Thymus (tissue), 11 donors: ENCODE measurements around the gene RHD. TPM values are rescaled to one million over a fixed set of nuclear protein-coding genes. Genes with fewer than 3 reads are reported as not detected.

Source experiments
- DNase-seq, 9 donors: peaks; one replicate each; pipeline ENCODE4 v3.0.0-alpha.2; 2013; ENCODE audit warnings: low spot score in 9 of 9, low read depth in 6 of 9, missing footprints in 1 of 9
- H3K27ac ChIP-seq, 2 donors: one replicate each; pipeline ENCODE4 v1.5.1; 2013; ENCODE audit warnings: control low read depth in 1 of 2, low read depth in 1 of 2, low read length in 1 of 2, mild to moderate bottlenecking in 1 of 2, moderate library complexity in 1 of 2
- H3K27me3 ChIP-seq, 2 donors: one replicate each; pipeline ENCODE4 v1.5.1; 2013; ENCODE audit warnings: low read length in 1 of 2; ENCODE audit not compliant: control insufficient read depth in 2 of 2, insufficient read depth in 1 of 2
- H3K36me3 ChIP-seq, 2 donors: one replicate each; pipeline ENCODE4 v1.5.1; 2013; ENCODE audit warnings: low read length in 1 of 2, mild to moderate bottlenecking in 1 of 2, moderate library complexity in 1 of 2; ENCODE audit not compliant: control insufficient read depth in 2 of 2, insufficient read depth in 2 of 2
- H3K4me1 ChIP-seq, 2 donors: one replicate each; pipeline ENCODE4 v1.5.1; 2013; ENCODE audit warnings: low read length in 2 of 2; ENCODE audit not compliant: control insufficient read depth in 2 of 2, insufficient read depth in 2 of 2
- H3K4me3 ChIP-seq, 2 donors: one replicate each; pipeline ENCODE4 v1.5.1; 2013; ENCODE audit warnings: low read length in 2 of 2, control low read depth in 1 of 2, mild to moderate bottlenecking in 1 of 2
- H3K9me3 ChIP-seq, 2 donors: one replicate each; pipeline ENCODE4 v1.5.1; 2013; ENCODE audit warnings: low read length in 1 of 2, mild to moderate bottlenecking in 1 of 2; ENCODE audit not compliant: control insufficient read depth in 2 of 2, insufficient read depth in 1 of 2
- WGBS: extraction: QIAGEN DNeasy Blood & Tissue Kit; methylation state at CpG from one replicate; pipeline ENCODE4 v1.1.7; 2013; 5-methylcytosine and 5-hydroxymethylcytosine counted together
- polyA plus RNA-seq: library from polyadenylated mRNA; stranded (reverse); fragments of 200-250 nt; gene quantifications from one replicate; pipeline ENCODE4 v1.2.3, GENCODE V29; 2013
- total RNA-seq: library from RNA; stranded (reverse); fragments of 120-200 nt; gene quantifications from one replicate; pipeline ENCODE4 v1.2.4, GENCODE V29; 2013
- donor health status: healthy.

The RHD gene
- total and polyA plus RNA-seq, 2 donors: 0.09 to 0.61 TPM

- Histone ChIP-seq H3K36me3 (peaks cover 11 to 41% of the 10 kb centered on the region in 2 donors), H3K4me3 (peak overlapping the region; percentile 48 to 61), H3K27ac (peak overlapping the region; percentile 94), H3K9me3 (no peaks in the 10 kb centered on the region), H3K27me3 (no peaks in the 10 kb centered on the region), H3K4me1 (peaks cover 13 to 16% of the 10 kb centered on the region in 2 donors)
- DNase-seq: peak; percentile 50 to 87 (median 73)
- under 1% methylated on average over 41 of the region's 41 CpGs for WGBS
Measured at GRCh38 chr1:25239681-25240541, 32.4 kb upstream of the RHD start.

- Histone ChIP-seq H3K9me3 (peaks cover 0 to 3% of the 10 kb centered on the region in 2 donors), H3K27ac (no peak overlapping the region), H3K27me3 (no peaks in the 10 kb centered on the region), H3K4me1 (peaks cover 19 to 32% of the 10 kb centered on the region in 2 donors), H3K4me3 (no peak overlapping the region), H3K36me3 (peaks cover 14 to 54% of the 10 kb centered on the region in 2 donors)
- DNase-seq: no peak
- WGBS: 90% methylated on average over 6 of the region's 6 CpGs
Measured at GRCh38 chr1:25243907-25244306, 28.4 kb upstream of the RHD start.

GRCh38 chr1:25245393-25245792 lies 26.9 kb upstream of the RHD start:
- H3K27me3 ChIP-seq: no peaks in the 10 kb centered on the region
- 94% methylated on average over 5 of the region's 5 CpGs for WGBS
- peaks cover 14 to 54% of the 10 kb centered on the region in 2 donors for H3K36me3 ChIP-seq
- H3K4me1 ChIP-seq: peaks cover 16 to 22% of the 10 kb centered on the region in 2 donors
- no peak overlapping the region for H3K27ac ChIP-seq
- peaks cover 0 to 3% of the 10 kb centered on the region in 2 donors for H3K9me3 ChIP-seq
- no peak for DNase-seq
- H3K4me3 ChIP-seq: peak overlapping the region; percentile 83 to 100

GRCh38 chr1:25245809-25246599 lies 26.3 kb upstream of the RHD start:
- Histone ChIP-seq H3K36me3 (peaks cover 14 to 49% of the 10 kb centered on the region in 2 donors), H3K27ac (peak overlapping the region; percentile 100), H3K4me1 (peaks cover 13 to 16% of the 10 kb centered on the region in 2 donors), H3K9me3 (peaks cover 0 to 3% of the 10 kb centered on the region in 2 donors), H3K27me3 (no peaks in the 10 kb centered on the region), H3K4me3 (peak overlapping the region; percentile 83 to 100)
- DNase-seq: no peak
- 32% methylated on average over 30 of the region's 30 CpGs for WGBS

- H3K9me3 ChIP-seq: peaks cover 0 to 3% of the 10 kb centered on the region in 2 donors
- H3K4me1 ChIP-seq: peaks cover 13 to 16% of the 10 kb centered on the region in 2 donors
- no peaks in the 10 kb centered on the region for H3K27me3 ChIP-seq
- H3K4me3 ChIP-seq: peak overlapping the region; percentile 83 to 100
- H3K27ac ChIP-seq: peak overlapping the region; percentile 100
- peak in 3 of 9 donors; percentile 15 to 21 (median 20) for DNase-seq
- under 1% methylated on average over 53 of the region's 53 CpGs for WGBS
- H3K36me3 ChIP-seq: peaks cover 14 to 45% of the 10 kb centered on the region in 2 donors
Measured at GRCh38 chr1:25246600-25247023, 25.7 kb upstream of the RHD start.

- H3K27me3 ChIP-seq: no peaks in the 10 kb centered on the region
- H3K4me3 ChIP-seq: peak within 1 kb of the TSS; percentile 83 to 100
- H3K4me1 ChIP-seq: peaks cover 13 to 16% of the 10 kb centered on the region in 2 donors
- peaks cover 14 to 39% of the 10 kb centered on the region in 2 donors for H3K36me3 ChIP-seq
- DNase-seq: peak; percentile 93 to 100 (median 97)
- WGBS: under 1% methylated on average over 79 of the region's 79 CpGs
- peak within 1 kb of the TSS; percentile 100 for H3K27ac ChIP-seq
- H3K9me3 ChIP-seq: peaks cover 0 to 3% of the 10 kb centered on the region in 2 donors
Measured at GRCh38 chr1:25247024-25247828, 25.1 kb upstream of the RHD start, which contains the start of gene RSRP1. TSS of gene RSRP1 (minus strand) at chr1:25247454. CDS start at chr1:25246963, 491 bp downstream.

GRCh38 chr1:25247829-25248754 lies 24.2 kb upstream of the RHD start:
- peak in 1 of 9 donors; percentile 16 for DNase-seq
- peak overlapping the region; percentile 83 to 100 for H3K4me3 ChIP-seq
- H3K27me3 ChIP-seq: no peaks in the 10 kb centered on the region
- 26% methylated on average over 30 of the region's 30 CpGs for WGBS
- peak overlapping the region; percentile 71 to 76 for H3K27ac ChIP-seq
- peaks cover 13 to 16% of the 10 kb centered on the region in 2 donors for H3K4me1 ChIP-seq
- peaks cover 10 to 30% of the 10 kb centered on the region in 2 donors for H3K36me3 ChIP-seq
- H3K9me3 ChIP-seq: peaks cover 0 to 3% of the 10 kb centered on the region in 2 donors
